Body of pancreas (tissue), 4 donors: ENCODE data around the gene NGEF. TPM values are rescaled to one million over a fixed set of nuclear protein-coding genes. Genes with fewer than 3 reads are reported as not detected.

ENCODE experiments used
- ATAC-seq: fragments of 150-250 bp; one replicate; pipeline ENCODE4 v1.9.1; 2016
- DNase-seq, 4 donors: peaks; one replicate each; pipeline ENCODE4 v3.0.0-alpha.2; 2019
- H3K27ac ChIP-seq, 4 donors: fragments of 200-600 bp; sonication (generic); 1 replicate in 3 of 4; 2 replicates in 1 of 4; pipeline versions ENCODE4 v1.5.1 to v1.6.1; 2016 to 2019; ENCODE audit warnings: mild to moderate bottlenecking in 1 of 4, mixed read lengths in 1 of 4, moderate library complexity in 1 of 4
- H3K27me3 ChIP-seq, 2 donors: fragments of 200-600 bp; sonication (generic); one replicate each; pipeline ENCODE4 v1.6.0; 2016; ENCODE audit warnings: mild to moderate bottlenecking in 1 of 2
- H3K36me3 ChIP-seq, 2 donors: fragments of 200-600 bp; sonication (generic); replicated peaks in 1 of 2; 2 replicates each; pipeline ENCODE4 v1.5.1; 2016; ENCODE audit warnings: low read depth in 2 of 2; ENCODE audit not compliant: insufficient read depth in 1 of 2
- H3K4me1 ChIP-seq: fragments of 200-600 bp; sonication (generic); one replicate; pipeline ENCODE4 v1.6.0; 2016
- H3K4me3 ChIP-seq, 2 donors: fragments of 200-600 bp; sonication (generic); 1 replicate in 1 of 2; 2 replicates in 1 of 2; pipeline ENCODE4 v1.5.1; 2016 to 2019
- H3K9me3 ChIP-seq, 3 donors: fragments of 200-600 bp; sonication (generic); 1 replicate in 2 of 3; 2 replicates in 1 of 3; pipeline ENCODE4 v1.5.1; 2016
- POLR2A ChIP-seq, 3 donors: fragments of 450-650 bp; IDR thresholded peaks; one replicate each; pipeline ENCODE4 v1.6.1; 2016; ENCODE audit warnings: antibody characterized with exemption in 3 of 3, mild to moderate bottlenecking in 2 of 3
- WGBS, 2 donors: methylation state at CpG; one replicate each; pipeline ENCODE4 v1.1.5; 2017; 5-methylcytosine and 5-hydroxymethylcytosine counted together
- intact Hi-C: fragments of 100-400 bp; cut with DNase I; formaldehyde crosslinking; loops from one replicate; pipeline ENCODE4 v1.15.1; 2023
- total RNA-seq, 2 donors: library from RNA; depleted of rRNA; stranded (reverse); fragments of >200 nt; gene quantifications; one replicate each; pipeline ENCODE4 v1.1.0, GENCODE V29; 2016
- TF ChIP-seq, protein P1 (sequence below), 7 experiments: fragments of 450-650 bp in 4 of 7; fragments of 200-600 bp in 3 of 7; sonication (generic) in 3 of 7; IDR thresholded peaks; one replicate each; pipeline ENCODE4 v1.5.1; 2016 to 2019; ENCODE audit warnings: antibody characterized with exemption in 7 of 7

The NGEF gene
- total RNA-seq, 2 donors from 2014 or later, result 4.9 to 7.0 TPM

DNA sequence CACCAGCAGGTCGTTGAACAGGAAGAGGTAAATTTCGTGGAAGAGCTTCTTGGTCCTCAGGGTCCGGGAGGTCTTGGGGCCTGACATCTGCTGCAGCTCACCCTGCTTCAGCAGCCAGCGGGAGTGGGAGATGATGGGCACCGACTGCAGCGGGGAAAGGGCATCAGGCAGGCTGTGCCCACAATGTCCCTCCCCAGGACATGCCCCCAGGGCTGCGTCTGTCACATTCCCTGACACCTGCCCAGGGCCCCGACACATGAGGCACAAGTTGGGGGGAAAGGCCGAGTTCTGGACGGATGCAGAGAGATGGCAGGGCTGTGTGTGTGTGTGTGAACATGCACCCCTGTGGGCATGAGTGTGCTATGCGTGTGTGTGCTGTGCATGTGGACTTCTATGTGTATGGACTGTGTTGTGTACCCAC lies 129.0 kb downstream of the NGEF start:
- DNase-seq, result no peak

DNA sequence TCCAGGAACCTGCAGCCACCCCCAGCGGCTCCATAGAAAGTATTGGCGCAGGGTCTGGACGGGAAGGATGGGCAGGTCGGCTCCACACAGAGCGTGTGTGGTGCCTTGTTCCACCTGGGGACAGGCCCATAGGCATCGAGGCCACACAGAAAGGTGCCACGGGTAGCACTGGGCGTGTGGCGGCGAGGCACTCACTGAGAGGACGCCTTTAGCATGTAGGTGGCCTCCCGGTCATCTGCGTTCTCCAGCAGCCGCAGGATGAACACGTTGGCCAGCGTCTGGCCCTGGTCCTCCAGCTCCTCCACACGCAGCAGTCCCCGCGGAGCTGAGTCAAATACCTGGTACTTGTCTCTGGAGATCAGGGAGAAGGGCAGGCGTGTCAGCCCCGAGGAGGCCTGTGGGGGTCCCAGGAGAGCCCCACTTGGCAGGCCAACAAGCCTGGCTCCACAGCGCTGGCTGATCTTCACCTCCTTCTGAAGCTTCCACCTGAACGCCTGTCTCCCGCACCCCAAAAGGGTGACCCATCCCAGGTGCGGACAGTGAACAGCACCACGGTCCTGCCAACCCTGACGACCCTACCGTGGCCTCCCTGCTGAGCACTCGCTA lies 129.8 kb downstream of the NGEF start:
- WGBS, 2 donors, result 93 to 95% methylated on average over 14 to 28 of the region's 29 CpGs
- H3K36me3 ChIP-seq, result no peaks in the 10 kb centered on the region
- no peak for ATAC-seq

More for the DNA sequence above, 129.0 kb downstream of the NGEF start:
- H3K27ac ChIP-seq, result no peak overlapping the region
- no peaks in the 10 kb centered on the region for H3K9me3 ChIP-seq
- no peaks in the 10 kb centered on the region for H3K4me1 ChIP-seq
- H3K27me3 ChIP-seq, result no peaks in the 10 kb centered on the region
- H3K4me3 ChIP-seq, result no peak overlapping the region
- TF ChIP-seq POLR2A (IDR thresholded peaks at IDR 0.05), result no peak
- TF ChIP-seq, protein P1, sequence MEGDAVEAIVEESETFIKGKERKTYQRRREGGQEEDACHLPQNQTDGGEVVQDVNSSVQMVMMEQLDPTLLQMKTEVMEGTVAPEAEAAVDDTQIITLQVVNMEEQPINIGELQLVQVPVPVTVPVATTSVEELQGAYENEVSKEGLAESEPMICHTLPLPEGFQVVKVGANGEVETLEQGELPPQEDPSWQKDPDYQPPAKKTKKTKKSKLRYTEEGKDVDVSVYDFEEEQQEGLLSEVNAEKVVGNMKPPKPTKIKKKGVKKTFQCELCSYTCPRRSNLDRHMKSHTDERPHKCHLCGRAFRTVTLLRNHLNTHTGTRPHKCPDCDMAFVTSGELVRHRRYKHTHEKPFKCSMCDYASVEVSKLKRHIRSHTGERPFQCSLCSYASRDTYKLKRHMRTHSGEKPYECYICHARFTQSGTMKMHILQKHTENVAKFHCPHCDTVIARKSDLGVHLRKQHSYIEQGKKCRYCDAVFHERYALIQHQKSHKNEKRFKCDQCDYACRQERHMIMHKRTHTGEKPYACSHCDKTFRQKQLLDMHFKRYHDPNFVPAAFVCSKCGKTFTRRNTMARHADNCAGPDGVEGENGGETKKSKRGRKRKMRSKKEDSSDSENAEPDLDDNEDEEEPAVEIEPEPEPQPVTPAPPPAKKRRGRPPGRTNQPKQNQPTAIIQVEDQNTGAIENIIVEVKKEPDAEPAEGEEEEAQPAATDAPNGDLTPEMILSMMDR (IDR thresholded peaks at IDR 0.05), result no peak
- no peaks in the 10 kb centered on the region for H3K36me3 ChIP-seq
- 79 to 81% methylated on average over 8 to 11 of the region's 11 CpGs for WGBS, 2 donors
- ATAC-seq, result no peak
- intact Hi-C loops, result loop anchor here (10.0 kb wide), 1 partner anchor 151 kb away; the partner anchor contains the start of gene NEU2

DNA sequence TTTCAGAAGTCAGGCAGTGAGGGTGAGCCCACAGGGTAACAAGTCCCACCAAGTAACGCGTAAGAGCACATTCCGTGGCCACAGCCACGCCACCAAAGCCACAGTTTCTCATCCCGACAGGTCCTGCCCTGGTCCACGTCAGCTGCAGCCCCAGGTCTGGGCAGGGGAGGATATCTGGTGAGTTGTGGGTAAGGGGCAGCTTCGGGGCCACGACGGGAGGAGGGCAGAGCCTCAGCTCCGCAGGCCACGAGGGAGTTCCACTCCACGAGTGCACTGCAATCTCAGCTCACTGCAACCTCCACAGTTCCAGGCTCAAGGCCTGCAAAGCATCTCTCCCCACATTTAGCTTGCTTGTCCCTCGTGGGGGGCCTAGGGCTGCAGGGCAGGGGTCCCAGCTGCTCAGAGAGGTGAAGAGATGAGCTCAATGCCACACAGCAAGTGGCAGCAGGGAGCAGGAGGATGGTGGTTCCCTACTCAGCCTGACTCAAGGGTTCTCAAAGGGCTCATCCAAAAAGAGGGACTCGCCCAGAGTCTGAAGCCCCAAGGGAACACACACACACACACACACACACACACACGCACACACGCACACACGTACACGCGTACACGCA lies 130.4 kb downstream of the NGEF start:
- Histone ChIP-seq H3K27ac (no peak overlapping the region), H3K4me3 (no peak overlapping the region), H3K4me1 (no peaks in the 10 kb centered on the region), H3K27me3 (no peaks in the 10 kb centered on the region), H3K36me3 (no peaks in the 10 kb centered on the region), H3K9me3 (no peaks in the 10 kb centered on the region)
- intact Hi-C loops, result loop anchor here (10.0 kb wide), 1 partner anchor 152 kb away; the partner anchor contains the start of gene NEU2
- 91% methylated on average over 15 to 20 of the region's 20 CpGs for WGBS, 2 donors
- TF ChIP-seq, protein P1 (IDR thresholded peaks at IDR 0.05), result no peak
- no peak for TF ChIP-seq POLR2A (IDR thresholded peaks at IDR 0.05)
- ATAC-seq (no peak), DNase-seq (no peak)

More for the DNA sequence above, 129.8 kb downstream of the NGEF start:
- H3K27me3 ChIP-seq, result no peaks in the 10 kb centered on the region
- no peaks in the 10 kb centered on the region for H3K4me1 ChIP-seq
- no peak for DNase-seq
- TF ChIP-seq POLR2A (IDR thresholded peaks at IDR 0.05), result no peak
- TF ChIP-seq, protein P1 (IDR thresholded peaks at IDR 0.05), result no peak
- H3K9me3 ChIP-seq, result no peaks in the 10 kb centered on the region
- H3K4me3 ChIP-seq, result no peak overlapping the region
- no peak overlapping the region for H3K27ac ChIP-seq
- intact Hi-C loops, result loop anchor here (10.0 kb wide), 1 partner anchor 152 kb away; the partner anchor contains the start of gene NEU2

DNA sequence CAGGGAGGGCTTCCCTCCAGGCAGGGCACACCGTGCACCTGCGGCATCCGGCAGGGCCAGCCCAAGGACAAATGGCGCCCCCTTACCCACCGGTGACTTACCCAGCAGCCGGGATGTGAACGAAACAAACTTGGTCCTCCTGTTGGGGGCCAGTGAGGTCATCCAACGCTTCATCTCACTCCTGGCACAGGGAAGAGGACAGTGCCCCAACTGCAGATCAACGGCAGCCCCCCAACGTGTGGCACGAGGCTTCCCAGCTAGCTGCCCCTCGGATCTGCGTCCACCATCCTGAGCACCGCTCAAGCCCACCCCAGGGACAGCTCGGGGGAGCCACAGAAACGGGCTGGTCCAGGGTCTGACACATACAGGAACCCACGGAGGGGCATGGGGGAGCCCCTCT lies 131.0 kb downstream of the NGEF start:
- WGBS, 2 donors, result 93% methylated on average over 17 of the region's 17 CpGs; no CpG with 5 or more reads in 1 of the 2 donors

More for the DNA sequence above, 131.0 kb downstream of the NGEF start:
- DNase-seq (no peak), ATAC-seq (no peak)
- H3K4me3 ChIP-seq, result no peak overlapping the region
- intact Hi-C loops, result loop anchor here (10.0 kb wide), 1 partner anchor 153 kb away; the partner anchor contains the start of gene NEU2
- no peaks in the 10 kb centered on the region for H3K9me3 ChIP-seq
- no peak overlapping the region for H3K27ac ChIP-seq
- no peak for TF ChIP-seq POLR2A (IDR thresholded peaks at IDR 0.05)
- TF ChIP-seq, protein P1 (IDR thresholded peaks at IDR 0.05), result no peak
- H3K27me3 ChIP-seq, result no peaks in the 10 kb centered on the region
- H3K36me3 ChIP-seq, result no peaks in the 10 kb centered on the region
- H3K4me1 ChIP-seq, result no peaks in the 10 kb centered on the region
